GM13976 (cell line): Measurements from ENCODE around the gene GNB3.
"Not testable (repeated sequence)": the region's sequence is repeated elsewhere in the genome, so short reads cannot be mapped to it uniquely, and the experiment has no call there.

Source experiments
- DNase-seq: peaks from one replicate; pipeline ENCODE4 v3.0.0; 2012; ENCODE audit warnings: low spot score
- CTCF ChIP-seq: IDR thresholded peaks from 2 replicates; pipeline ENCODE4 v1.5.1; 2012; ENCODE audit warnings: borderline replicate concordance, mild to moderate bottlenecking; ENCODE audit not compliant: insufficient read depth; ENCODE audit errors: extremely low read depth, missing control alignments, control extremely low read depth
- in situ Hi-C: fragments of 300-500 bp; cut with MboI; formaldehyde crosslinking; loops from one replicate; pipeline ENCODE4 v1.12.0; 2022; ENCODE audit warnings: low sequenced_read_pairs, mixed read lengths, inconsistent platforms; ENCODE audit not compliant: unreplicated experiment

GNB3 gene

GRCh38 chr12:6869049-6870021 is 28.6 kb downstream of the GNB3 start:
- TF ChIP-seq CTCF = peak; percentile 80
- in situ Hi-C loops = no loop called here
- DNase-seq = peak; percentile 75

- DNase-seq, in situ Hi-C loops: not testable (repeated sequence)
Measured at GRCh38 chr12:6870304-6870703, 29.6 kb downstream of the GNB3 start.

GRCh38 chr12:6871052-6871957 is 30.6 kb downstream of the GNB3 start:
- TF ChIP-seq CTCF = no peak
- peak; percentile 60 for DNase-seq
- in situ Hi-C loops = no loop called here

GRCh38 chr12:6872073-6873048 is 31.6 kb downstream of the GNB3 start:
- peak; percentile 90 for DNase-seq
- TF ChIP-seq CTCF = peak; percentile 100
- in situ Hi-C loops = no loop called here

- no peak for TF ChIP-seq CTCF
- in situ Hi-C loops = no loop called here
- peak; percentile 99 for DNase-seq
Measured at GRCh38 chr12:6873094-6874014, 32.6 kb downstream of the GNB3 start, which contains the start of gene SPSB2. TSS of gene SPSB2 (minus strand) at chr12:6873303. CDS start at chr12:6872901, 402 bp downstream.

GRCh38 chr12:6874015-6874368 is 33.3 kb downstream of the GNB3 start:
- DNase-seq, in situ Hi-C loops: not testable (repeated sequence)

- in situ Hi-C loops, DNase-seq: not testable (repeated sequence)
Measured at GRCh38 chr12:6879824-6880223, 39.1 kb downstream of the GNB3 start.
